HG03378 (cell line): ENCODE results near the gene LRRC27.
"Not testable (repeated sequence)": the region's sequence is repeated elsewhere in the genome, so short reads cannot be mapped to it uniquely, and the experiment has no call there.

ENCODE experiments used
- ATAC-seq: cut with Tn5 transposase; IDR thresholded peaks from one replicate; pipeline ENCODE4 v1.9.1; 2021; ENCODE audit warnings: mild to moderate bottlenecking, moderate library complexity; ENCODE audit not compliant: unreplicated experiment

LRRC27 gene

DNA sequence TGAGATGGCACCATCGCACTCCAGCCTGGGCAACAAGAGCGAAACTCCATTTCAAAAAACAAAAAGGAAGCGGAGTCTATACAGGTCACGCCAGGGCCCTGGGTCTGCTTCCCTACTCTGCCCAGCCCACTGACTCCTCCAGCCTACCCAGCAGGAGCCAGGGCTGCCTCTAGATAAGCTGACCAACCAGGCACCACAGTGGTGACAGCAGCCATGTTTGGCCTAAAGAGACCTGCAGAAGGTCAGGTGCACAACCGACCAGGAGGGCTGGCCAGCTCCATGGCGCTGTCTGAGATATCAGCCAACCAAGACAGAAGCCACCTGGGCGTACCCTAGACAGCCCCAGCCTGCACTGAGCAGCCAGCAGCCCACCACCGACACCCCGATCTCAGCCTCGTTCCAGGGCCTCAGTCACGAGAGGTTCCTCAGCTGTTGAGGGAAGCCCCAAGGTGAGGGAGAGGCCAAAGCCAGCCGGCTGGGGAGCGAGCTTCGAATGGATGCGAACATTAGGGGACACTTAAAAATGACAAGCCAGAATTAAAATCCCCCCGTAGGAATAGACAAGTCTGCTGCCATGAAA, 40.6 kb downstream of the LRRC27 start:
- ATAC-seq, result no peak

DNA sequence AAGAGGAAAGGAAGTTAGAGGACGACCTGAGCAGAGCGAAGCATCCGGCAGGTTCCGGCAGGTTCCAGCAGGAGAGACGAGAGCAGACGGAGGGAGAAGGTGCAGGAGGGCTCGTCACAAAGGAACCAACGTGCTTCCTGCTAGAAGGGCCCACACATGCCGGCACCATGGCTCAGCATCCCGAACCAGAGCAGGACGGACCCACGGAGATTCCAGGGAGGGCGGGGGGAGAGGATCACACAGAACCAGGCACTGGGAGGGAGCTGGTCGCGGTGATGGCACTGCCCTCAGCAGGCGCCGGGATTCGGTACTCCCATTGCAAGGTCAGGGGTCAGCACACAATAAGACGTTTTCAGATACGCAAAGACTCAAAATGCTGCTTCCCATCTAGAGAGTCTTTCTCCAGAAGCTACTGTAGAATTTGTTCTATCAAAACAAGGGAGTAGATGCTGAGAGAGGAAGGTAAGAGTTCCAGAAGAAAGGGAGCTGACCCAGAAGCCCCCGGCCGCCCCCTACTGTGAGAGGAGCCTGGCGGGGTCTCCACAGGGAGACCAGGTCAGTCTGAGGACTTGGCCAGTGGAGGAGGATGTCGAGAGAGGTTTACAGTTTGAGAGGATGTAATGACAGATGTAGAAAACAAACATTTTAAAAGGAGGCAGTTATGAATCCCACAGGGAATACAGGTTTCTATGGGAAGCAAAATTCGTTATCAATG, 41.4 kb downstream of the LRRC27 start:
- ATAC-seq, result no peak

DNA sequence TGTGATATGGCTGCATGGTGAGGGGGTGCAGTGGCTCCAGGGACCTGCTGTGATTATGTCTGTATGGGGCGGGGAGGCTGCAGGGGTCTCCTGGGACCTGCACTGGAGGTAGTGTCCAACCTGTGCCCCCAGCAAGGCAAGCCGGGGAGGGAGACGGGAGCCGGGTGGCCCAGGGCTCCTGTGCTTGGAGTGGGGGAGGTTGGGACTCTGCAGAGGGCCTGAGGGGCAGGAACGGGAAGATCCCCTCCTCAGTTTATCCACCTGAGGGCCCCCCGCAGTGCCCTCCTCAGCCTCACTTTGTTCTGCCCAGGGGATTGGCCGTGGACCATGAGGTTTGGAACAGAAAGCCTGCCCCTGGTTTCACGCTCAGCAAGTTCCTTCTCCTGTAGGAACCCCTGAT, 42.2 kb downstream of the LRRC27 start:
- ATAC-seq, result no peak

DNA sequence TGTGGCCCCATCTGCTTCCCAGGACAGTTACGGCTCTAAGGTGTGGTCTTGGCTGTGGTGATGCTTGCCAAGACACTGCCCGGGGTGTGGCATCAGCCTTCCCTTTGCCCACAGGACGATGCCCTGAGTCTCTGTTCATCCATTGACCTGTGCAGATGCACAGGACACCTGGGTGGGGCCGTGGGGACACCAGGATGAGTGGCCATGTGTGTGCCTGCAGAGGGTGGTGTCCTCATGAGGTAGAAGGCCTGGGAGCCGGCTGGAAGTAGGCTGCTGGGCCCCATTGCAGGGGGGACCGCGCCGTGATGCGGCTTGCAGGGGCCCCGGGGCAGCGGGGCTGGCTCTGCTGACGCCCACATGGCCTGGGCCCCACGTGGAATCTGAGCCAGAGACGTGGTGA, 42.6 kb downstream of the LRRC27 start:
- no peak for ATAC-seq

DNA sequence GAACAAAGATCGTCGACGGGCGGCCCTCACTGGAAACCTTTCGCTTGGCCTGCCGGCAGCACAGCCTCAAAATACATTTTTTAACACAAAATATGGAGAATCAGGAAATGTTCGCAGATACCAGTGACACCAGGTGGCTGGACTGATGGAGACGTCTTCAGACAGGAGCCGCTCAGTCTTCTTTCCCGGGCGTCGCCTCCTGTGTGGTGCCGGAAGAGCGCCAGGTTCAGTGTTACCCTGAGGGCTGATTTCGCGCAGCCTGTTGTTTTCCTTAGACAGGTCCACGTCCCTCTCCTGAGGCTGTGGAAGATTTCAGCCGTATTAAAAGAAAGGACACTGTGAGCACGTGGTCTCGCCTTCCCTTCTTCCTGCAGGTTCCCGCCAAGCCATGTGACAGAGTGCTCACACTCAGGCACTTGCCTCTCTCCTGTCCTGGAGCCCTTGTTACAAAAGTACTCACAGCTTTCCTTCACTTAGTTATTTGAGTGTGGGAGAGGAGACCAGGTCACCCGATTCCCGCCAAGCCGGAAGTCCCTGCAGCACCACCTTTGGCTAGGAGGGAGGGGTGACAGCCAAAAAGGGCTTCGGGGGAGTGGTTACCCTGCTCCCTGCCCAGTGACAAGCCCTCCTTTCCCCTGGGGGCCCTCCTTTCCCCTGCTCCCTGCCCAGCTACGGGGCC, 43.3 kb downstream of the LRRC27 start:
- ATAC-seq, result no peak

DNA sequence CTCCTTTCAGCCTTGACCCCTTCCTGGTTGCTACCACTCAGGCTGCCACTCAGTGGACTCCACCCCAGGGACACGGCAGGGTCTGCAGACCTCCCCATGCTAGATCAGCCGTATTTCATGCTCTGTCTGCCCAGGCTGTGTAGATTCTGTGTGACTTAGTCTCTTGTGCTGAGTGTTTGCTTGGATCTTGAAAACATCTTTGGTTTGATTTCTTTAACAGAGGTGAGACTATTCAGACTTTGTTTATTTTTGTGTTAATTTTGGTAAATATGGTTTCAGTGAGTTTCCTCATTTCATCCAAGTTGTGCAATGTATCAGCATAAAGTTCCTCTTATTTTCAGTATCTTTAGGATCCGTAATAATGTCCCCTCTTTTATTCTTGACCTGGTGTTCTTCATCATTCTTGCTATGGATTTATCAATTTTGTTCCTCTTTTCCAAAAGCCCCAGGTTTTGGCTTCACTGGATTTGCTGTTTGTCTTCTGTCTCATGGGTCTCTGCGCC, 43.9 kb downstream of the LRRC27 start:
- no peak for ATAC-seq

DNA sequence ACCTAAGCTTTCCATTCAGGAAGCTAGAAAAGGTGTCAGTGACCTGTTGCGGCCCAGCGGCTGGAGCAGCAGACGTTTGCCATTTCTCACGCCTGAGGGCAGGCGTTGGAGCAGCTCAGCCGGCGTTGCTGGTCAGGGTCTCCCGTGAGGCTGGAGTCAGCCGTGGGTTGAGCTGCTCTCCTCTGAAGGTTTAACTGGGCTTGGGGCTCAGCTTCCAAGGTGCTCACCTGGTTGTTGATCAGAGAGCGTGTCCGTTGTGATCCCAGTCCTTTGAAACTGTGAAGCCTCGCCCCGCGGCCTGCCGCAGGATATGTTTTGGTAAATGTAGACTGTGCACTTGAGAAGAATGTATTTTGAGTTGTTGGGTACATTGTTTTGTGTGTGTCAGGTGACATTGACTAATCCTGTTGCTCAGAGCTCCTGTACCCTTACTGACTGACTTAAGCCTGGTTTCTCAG, 44.4 kb downstream of the LRRC27 start:
- ATAC-seq, result no peak

DNA sequence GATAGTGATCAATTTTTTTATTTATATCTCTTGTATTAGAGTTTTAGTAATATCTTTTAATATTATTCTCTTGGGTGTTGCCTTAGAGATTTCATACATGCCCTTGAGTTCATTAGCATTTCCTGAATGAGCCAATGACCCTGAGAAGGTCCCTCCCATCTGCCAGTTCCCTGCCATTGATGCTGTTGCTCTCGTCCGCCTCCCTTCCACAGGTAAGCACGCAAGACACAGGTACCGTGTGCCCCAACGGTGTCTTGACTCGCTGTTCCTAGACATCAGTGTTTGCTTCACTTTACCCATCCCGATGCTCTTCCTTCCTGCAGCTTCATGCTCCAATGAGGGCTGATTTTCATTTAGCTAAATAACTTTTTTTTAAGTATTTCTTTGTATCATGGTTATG, 45.3 kb downstream of the LRRC27 start:
- no peak for ATAC-seq

DNA sequence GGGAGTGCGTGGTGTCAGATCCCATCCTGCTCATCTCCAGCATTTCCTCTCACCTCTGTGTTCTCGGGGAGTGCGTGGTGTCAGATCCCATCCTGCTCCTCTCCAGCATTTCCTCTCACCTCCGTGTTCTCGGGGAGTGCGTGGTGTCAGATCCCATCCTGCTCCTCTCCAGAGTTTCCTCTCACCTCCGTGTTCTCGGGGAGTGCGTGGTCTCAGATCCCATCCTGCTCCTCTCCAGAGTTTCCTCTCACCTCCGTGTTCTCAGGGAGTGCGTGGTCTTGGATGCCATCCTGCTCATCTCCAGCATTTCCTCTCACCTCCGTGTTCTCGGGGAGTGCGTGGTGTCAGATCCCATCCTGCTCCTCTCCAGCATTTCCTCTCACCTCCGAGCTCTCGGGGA, 47.0 kb downstream of the LRRC27 start:
- not testable (repeated sequence) for ATAC-seq

DNA sequence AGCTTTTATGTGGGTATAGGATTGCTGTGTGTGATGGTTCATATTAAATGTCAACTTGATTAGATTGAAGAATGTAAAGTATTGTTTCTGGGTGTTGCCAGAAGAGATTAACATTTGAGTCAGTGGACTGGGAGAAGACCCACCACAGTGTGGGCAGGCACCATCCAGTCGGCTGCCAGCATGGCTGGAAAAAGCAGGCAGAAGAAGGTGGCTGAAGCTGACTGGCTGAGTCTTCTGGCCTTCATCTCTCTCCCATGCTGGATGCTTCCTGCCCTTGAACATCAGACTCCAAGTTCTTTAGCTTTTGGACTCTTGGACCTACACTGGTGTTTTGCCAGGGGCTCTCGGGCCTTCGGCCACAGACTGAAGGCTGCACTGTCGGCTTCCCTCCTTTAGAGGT, 49.0 kb downstream of the LRRC27 start:
- ATAC-seq, result not testable (repeated sequence)

DNA sequence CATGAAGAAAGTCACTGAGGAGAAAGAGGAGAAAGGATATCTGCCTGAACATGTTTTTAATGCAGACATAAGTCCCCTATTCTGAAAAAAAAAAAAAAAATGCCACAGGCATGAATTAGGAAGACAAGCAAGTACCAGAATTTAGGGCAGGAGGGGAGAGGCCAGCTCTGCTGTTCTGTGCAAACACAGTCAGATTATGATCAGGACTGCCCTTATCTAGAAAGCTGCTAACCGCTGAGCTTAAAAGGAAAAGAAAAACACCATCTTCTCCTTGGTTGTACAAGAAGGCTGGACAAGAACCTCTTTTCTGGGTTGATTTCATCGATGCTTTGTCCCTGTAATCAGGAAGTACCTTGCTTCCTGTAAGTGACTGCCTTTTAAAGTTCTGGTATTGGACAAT, 49.7 kb downstream of the LRRC27 start:
- ATAC-seq, result no peak

DNA sequence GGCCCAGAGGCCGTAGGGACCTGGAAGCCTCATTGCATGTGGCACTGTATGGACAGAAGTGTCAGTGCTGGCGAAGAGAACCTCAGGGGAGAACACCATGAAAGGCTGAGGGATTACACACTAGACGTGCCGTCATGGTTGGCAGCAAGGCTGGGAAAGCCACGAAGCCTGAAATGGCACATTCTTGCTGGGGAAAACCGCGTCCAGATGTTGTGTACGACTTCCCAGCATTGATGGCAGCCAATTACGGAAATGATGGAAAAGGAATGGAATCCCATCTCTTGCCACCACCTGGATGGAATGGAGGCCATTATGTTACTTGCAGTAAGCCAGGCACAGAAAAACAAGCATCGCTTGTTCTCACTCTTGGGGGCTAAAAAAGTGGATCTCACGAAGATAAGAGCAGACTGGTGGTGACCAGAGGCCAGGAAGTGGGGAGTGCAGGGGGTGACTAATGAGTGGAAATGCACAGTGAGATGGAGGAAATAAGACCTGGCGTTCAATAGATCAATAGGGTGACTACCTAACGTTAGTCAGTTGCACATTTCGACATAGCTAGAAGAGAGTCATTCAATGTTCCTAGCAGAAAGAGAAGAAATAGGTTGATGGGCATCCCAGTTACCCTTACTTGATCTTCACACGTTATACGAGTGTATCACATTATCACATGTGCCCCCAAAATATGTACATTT, 50.4 kb downstream of the LRRC27 start:
- ATAC-seq, result no peak

DNA sequence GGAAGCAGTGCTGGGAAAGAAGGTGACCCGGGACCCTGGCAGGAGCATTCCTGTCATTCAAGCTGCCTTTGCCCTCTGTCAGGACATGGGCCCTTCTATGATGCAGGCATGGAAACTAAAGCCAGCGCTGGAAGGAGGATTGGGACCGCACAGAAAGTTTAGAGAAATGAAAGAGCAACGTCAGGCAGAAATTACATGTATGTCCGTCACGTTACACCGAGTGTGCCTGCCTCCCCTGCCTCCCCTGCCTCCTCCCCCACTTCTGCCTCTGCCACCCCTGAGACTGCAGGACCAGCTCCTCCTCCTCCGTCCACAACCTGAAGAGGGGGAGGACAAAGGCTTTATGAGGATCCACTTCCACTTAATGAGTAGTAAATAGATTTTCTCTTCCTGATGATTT, 51.1 kb downstream of the LRRC27 start:
- ATAC-seq, result no peak

DNA sequence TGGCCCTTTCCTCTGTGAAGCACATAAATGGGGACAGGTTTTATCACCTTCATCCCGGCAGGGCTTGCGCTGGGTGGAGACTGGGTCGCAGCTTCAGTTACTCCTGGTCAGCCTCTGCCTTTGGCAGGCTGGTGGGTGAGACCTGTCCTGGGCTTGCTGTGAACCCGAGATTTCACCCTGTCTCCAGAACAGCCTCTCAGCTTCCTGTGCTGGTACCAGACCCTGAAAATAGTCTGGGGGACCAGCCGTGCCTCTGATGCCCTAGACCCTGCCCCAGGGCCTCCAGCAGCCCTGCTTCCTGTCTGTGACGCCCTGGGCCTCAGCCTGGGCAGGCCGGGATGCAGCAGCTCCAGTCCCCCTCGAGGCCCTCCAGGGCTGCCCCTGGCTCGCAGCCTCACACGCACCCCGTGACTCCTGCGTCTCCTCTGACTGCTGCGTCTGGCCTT, 51.8 kb downstream of the LRRC27 start:
- no peak for ATAC-seq

DNA sequence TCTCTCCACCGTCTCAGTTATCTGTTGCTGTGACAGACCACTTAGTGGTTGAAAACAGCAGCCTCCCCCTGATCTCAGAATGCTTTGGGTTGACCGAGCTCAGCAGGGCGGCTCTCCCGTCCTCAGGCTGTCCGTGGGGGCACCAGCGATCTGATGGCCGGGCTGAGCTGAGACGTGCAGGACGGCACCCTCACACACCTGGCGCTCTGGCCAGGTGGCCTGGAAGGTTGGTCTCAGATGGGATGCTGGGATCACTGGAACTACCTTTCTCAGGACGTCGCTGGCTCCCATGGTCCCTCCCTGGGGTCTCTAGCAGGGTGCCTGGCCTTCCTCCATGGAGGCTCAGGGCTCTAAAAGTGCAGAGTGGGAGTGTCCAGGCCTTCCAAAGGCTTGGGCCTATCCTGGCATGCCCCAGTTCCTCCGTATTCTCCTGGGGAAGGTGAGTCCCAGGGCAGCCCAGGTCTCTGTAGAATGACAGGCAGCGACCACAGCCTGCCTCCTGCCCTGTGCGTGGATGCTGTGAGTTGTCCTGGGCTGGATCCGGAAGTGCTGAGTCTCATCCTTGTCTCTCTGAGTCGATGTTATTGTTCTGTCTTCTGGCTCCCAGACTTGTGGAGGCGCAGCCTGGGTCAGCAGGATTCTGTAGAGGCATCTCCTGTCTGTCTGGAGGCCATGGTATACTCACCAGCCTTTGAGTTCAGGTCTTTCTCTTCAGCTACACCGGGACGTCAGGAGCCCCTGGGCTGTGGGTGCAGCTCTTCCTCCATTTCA, 52.8 kb downstream of the LRRC27 start:
- ATAC-seq, result no peak

DNA sequence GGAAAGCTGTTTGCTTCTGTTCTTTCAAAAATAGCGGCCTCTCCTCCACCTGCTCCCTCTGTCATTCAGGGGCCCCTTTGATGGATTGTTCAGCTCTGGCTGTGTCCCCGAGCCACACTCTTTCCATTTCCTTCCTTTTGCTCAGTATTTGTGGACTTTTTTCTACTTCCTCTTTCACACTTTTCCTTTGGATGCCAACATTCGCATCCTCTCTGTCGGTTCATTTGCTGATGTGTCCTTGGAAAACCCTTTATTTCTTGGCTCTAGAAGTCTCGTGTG, 53.3 kb downstream of the LRRC27 start:
- ATAC-seq, result no peak

DNA sequence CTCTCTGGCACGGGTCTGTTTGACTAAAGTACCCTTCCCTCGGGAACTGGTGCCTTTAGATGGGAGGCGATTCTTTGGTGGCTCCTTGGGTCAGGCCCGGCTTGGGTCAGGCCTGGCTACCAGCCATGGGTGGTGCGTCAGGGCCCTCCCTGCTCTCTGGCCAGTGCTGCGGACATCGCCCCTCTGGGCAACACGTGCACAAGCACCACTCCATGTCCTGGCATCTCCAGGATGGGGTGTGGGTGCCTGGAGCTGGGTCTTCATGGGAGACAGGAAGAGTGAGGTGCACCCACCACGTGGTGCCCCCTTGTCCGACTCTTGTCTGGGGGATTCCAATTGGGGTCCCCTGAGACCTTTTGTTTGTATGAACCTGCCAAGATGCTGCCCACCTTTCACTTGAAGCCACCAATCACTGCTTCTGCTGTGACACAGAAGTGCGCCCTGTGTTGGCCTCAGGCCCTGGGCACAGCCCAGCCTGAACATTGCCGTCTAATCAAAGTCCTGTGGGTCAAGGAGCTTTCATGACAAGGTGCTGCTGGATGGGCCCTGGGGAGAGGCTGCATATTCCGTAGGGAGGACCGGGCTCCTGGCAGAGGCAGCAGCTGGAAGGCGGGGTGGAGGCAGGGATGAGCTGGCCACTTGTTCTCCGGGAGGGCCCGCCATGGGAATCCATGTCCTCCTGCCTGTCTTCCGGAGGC, 53.9 kb downstream of the LRRC27 start:
- no peak for ATAC-seq

DNA sequence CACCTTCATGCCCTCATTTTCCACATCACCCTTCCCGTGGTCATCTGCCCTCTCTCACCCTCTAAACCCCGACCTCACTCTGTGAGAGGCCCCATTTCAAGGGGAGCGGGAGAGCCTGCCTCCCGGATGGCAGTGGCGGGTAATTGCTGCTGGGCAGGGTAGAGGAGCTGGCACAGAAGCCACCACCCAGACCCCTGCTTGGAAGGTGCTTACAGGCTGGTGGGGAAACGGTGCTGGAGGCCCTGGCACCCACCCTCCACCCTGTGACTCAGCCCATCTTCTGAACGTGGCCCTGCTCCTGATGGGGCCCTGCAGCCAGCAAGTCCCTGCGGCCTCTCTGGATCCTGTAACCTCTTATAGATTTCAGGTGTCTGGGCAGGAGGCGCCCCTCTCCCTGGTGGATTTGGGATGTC, 54.4 kb downstream of the LRRC27 start:
- no peak for ATAC-seq

DNA sequence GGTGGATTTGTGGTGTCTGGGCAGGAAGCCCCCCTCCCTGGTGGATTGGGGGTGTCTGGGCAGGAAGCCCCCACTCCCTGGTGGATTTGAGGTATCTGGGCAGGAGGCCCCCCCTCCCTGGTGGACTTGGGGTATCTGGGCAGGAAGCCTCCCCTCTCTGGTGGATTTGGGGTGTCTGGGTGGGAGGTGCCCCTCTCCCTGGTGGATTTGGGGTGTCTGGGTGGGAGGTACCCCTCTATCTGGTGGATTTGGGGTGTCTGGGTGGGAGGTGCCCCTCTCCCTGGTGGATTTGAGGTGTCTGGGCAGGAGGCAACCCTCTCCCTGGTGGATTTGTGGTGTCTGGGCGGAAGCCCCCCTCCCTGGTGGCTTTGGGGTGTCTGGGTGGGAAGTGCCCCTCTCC, 54.9 kb downstream of the LRRC27 start:
- ATAC-seq, result not testable (repeated sequence)

DNA sequence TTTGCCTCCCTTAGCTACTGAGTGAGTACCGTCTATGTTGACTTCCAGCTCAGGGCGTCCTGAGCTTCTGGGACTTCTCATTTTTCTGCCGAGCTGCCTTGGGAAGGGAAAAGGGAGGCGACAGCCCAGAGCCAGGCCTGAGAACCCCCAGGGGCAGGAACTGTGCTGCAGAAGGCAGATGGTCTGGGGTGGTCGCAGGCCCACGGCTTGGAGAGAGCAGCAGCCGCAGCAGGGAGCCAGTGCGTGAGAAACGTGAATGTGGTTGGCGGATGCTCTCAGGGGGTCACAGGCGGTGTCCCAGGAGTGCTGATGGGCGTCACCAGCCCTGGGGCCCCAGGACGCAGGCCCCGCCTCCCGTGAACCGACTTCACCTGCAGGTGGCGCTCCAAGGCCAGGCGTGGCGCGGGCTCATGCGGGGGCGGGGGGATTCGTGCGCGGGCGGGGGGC, 55.8 kb downstream of the LRRC27 start:
- ATAC-seq, result peak; percentile 42
